Hematopoietic multipotent progenitor cell treated with erythropoietin and hydrocortisone succinate and interleukin-3 and kit ligand, for 8 days (in vitro differentiated cells): Measurements from ENCODE around the gene PRKCD.

Source experiments
- DNase-seq: peaks from one replicate; pipeline ENCODE4 v3.0.0-alpha.2; 2015

Gene PRKCD

GRCh38 chr3:53193466-53194209, 32.6 kb downstream of the PRKCD start:
- DNase-seq = no peak

GRCh38 chr3:53194210-53195065, 33.4 kb downstream of the PRKCD start:
- no peak for DNase-seq

- DNase-seq = no peak
Observed at GRCh38 chr3:53195066-53195450, 34.0 kb downstream of the PRKCD start.

- peak; percentile 43 for DNase-seq
Observed at GRCh38 chr3:53195602-53196574, 34.9 kb downstream of the PRKCD start.

- DNase-seq = peak; percentile 49
Observed at GRCh38 chr3:53196575-53197407, 35.8 kb downstream of the PRKCD start.

GRCh38 chr3:53198256-53198977, 37.4 kb downstream of the PRKCD start:
- DNase-seq = no peak

GRCh38 chr3:53198996-53199395, 38.0 kb downstream of the PRKCD start:
- no peak for DNase-seq

- DNase-seq = peak; percentile 28
Observed at GRCh38 chr3:53199834-53200233, 38.8 kb downstream of the PRKCD start.

GRCh38 chr3:53200501-53201498, 39.8 kb downstream of the PRKCD start:
- DNase-seq = peak; percentile 12

GRCh38 chr3:53202331-53203015, 41.5 kb downstream of the PRKCD start:
- no peak for DNase-seq

GRCh38 chr3:53211706-53212702, 51.0 kb downstream of the PRKCD start:
- DNase-seq = no peak

GRCh38 chr3:53213276-53213675, 52.3 kb downstream of the PRKCD start:
- DNase-seq = no peak

- no peak for DNase-seq
Observed at GRCh38 chr3:53215816-53216215, 54.8 kb downstream of the PRKCD start.

GRCh38 chr3:53216723-53217122, 55.7 kb downstream of the PRKCD start:
- DNase-seq = no peak

GRCh38 chr3:53217175-53217574, 56.2 kb downstream of the PRKCD start:
- DNase-seq = no peak

GRCh38 chr3:53218131-53218530, 57.1 kb downstream of the PRKCD start:
- DNase-seq = no peak

- DNase-seq = peak; percentile 87
Observed at GRCh38 chr3:53219895-53220483, 59.0 kb downstream of the PRKCD start.

- no peak for DNase-seq
Observed at GRCh38 chr3:53221345-53221744, 60.3 kb downstream of the PRKCD start.
